A549 (cell line): ENCODE data around the gene IGFL4. TPM values are rescaled to one million over a fixed set of nuclear protein-coding genes. Genes with fewer than 3 reads are reported as not detected.
A peak's percentile ranks its signal among the peaks of the same experiment; 100 is the strongest.

Experiments used
- BHLHE40 ChIP-seq: IDR thresholded peaks from 2 replicates; pipeline ENCODE4 v1.6.1; 2012; ENCODE audit warnings: low read depth, low read length, inconsistent platforms
- CBX2 ChIP-seq: fragments of 200-600 bp; sonication (generic); IDR thresholded peaks from 2 replicates; pipeline ENCODE4 v1.6.1; 2016; ENCODE audit warnings: low read depth, mild to moderate bottlenecking, borderline replicate concordance
- CBX8 ChIP-seq: fragments of 200-600 bp; sonication (generic); IDR thresholded peaks from 2 replicates; pipeline ENCODE4 v1.6.1; 2016
- CHD2 ChIP-seq: fragments of 150-350 bp; IDR thresholded peaks from 2 replicates; pipeline ENCODE4 v1.6.1; 2014; ENCODE audit warnings: low read length; ENCODE audit not compliant: partially characterized antibody
- ESRRA ChIP-seq: fragments of 150-350 bp; IDR thresholded peaks from 2 replicates; pipeline ENCODE4 v1.6.1; 2014; ENCODE audit warnings: mild to moderate bottlenecking, low read length, borderline replicate concordance
- FOSL2 ChIP-seq, 2 experiments: fragments of 450-650 bp in 1 of 2; fragments of >200 bp in 1 of 2; sonication (Bioruptor Twin) in 1 of 2; formaldehyde crosslinking; IDR thresholded peaks; 2 replicates each; pipeline versions ENCODE4 v1.5.0 to v1.6.1; 2016 to 2020; ENCODE audit warnings: mild to moderate bottlenecking in 1 of 2, moderate library complexity in 1 of 2
- FOXS1 ChIP-seq: fragments of 250-450 bp; sonication (Bioruptor Pico); IDR thresholded peaks from 2 replicates; pipeline ENCODE4 v1.5.0; 2020; ENCODE audit warnings: mild to moderate bottlenecking, moderate library complexity
- HDAC2 ChIP-seq: fragments of 200-600 bp; sonication (generic); IDR thresholded peaks from 2 replicates; pipeline ENCODE4 v1.6.1; 2016
- HEYL ChIP-seq: fragments of 250-450 bp; sonication (Bioruptor Pico); IDR thresholded peaks from 2 replicates; pipeline ENCODE4 v1.8.0; 2021; ENCODE audit warnings: mild to moderate bottlenecking, moderate library complexity
- HOXA7 ChIP-seq: fragments of 250-450 bp; sonication (Bioruptor Pico); IDR thresholded peaks from 2 replicates; pipeline ENCODE4 v1.5.0; 2020; ENCODE audit warnings: mild to moderate bottlenecking, moderate library complexity
- HOXB13 ChIP-seq: fragments of 250-450 bp; sonication (Bioruptor Pico); IDR thresholded peaks from 2 replicates; pipeline ENCODE4 v1.5.0; 2020; ENCODE audit warnings: low read depth, mild to moderate bottlenecking, moderate library complexity
- HOXB5 ChIP-seq: fragments of 250-450 bp; sonication (Bioruptor Pico); IDR thresholded peaks from 2 replicates; pipeline ENCODE4 v1.5.0; 2020; ENCODE audit warnings: mild to moderate bottlenecking, moderate library complexity
- JUN ChIP-seq, 2 experiments: fragments of >200 bp; sonication (Bioruptor Twin); formaldehyde crosslinking; IDR thresholded peaks; 2 replicates in 1 of 2; 3 replicates in 1 of 2; pipeline ENCODE4 v1.6.1; 2016 to 2017
- JUNB ChIP-seq: fragments of >200 bp; sonication (Bioruptor Twin); formaldehyde crosslinking; IDR thresholded peaks from 2 replicates; pipeline ENCODE4 v1.6.1; 2016
- KDM5A ChIP-seq: fragments of 200-600 bp; sonication (generic); IDR thresholded peaks from 2 replicates; pipeline ENCODE4 v1.6.1; 2016; ENCODE audit warnings: antibody characterized with exemption, mild to moderate bottlenecking
- MAFK ChIP-seq: fragments of 450-650 bp; IDR thresholded peaks from 2 replicates; pipeline ENCODE4 v1.6.1; 2014; ENCODE audit not compliant: partially characterized antibody
- MYC ChIP-seq: IDR thresholded peaks from 2 replicates; pipeline ENCODE4 v1.6.1; 2012; ENCODE audit warnings: mild to moderate bottlenecking, inconsistent platforms, low read length, improper control_type of control experiment, borderline replicate concordance
- PHF8 ChIP-seq: fragments of 200-600 bp; sonication (generic); IDR thresholded peaks from 2 replicates; pipeline ENCODE4 v1.6.1; 2016; ENCODE audit warnings: low read depth, mild to moderate bottlenecking, antibody characterized with exemption, moderate library complexity, borderline replicate concordance
- POLR2AphosphoS2 ChIP-seq: conservative IDR thresholded peaks from 2 replicates; pipeline ENCODE4 v1.6.1; 2012; ENCODE audit warnings: low read length, improper control_type of control experiment, inconsistent platforms
- RAD21 ChIP-seq, 2 experiments: fragments of >200 bp in 1 of 2; sonication (Bioruptor Twin) in 1 of 2; formaldehyde crosslinking in 1 of 2; IDR thresholded peaks in 1 of 2; conservative IDR thresholded peaks in 1 of 2; 2 replicates in 1 of 2; 3 replicates in 1 of 2; pipeline ENCODE4 v1.6.1; 2012 to 2018; ENCODE audit warnings: inconsistent platforms in 1 of 2
- RARB ChIP-seq: fragments of 250-450 bp; sonication (Bioruptor Pico); IDR thresholded peaks from 2 replicates; pipeline ENCODE4 v1.8.0; 2021; ENCODE audit warnings: mild to moderate bottlenecking, moderate library complexity
- RFX5 ChIP-seq: fragments of 450-650 bp; IDR thresholded peaks from 2 replicates; pipeline ENCODE4 v1.7.1; 2014; ENCODE audit warnings: antibody characterized with exemption, mild to moderate bottlenecking, moderate library complexity
- SMC3 ChIP-seq: fragments of >200 bp; sonication (Bioruptor Twin); formaldehyde crosslinking; IDR thresholded peaks from 3 replicates; pipeline ENCODE4 v1.6.1; 2018; ENCODE audit warnings: inconsistent platforms
- SREBF2 ChIP-seq: fragments of 450-650 bp; IDR thresholded peaks from 2 replicates; pipeline ENCODE4 v1.6.1; 2014; ENCODE audit warnings: mild to moderate bottlenecking, moderate library complexity
- TFCP2L1 ChIP-seq: fragments of 250-450 bp; sonication (Bioruptor Pico); IDR thresholded peaks from 2 replicates; pipeline ENCODE4 v1.5.0; 2021; ENCODE audit warnings: mild to moderate bottlenecking
- ZFP36 ChIP-seq: fragments of 450-650 bp; IDR thresholded peaks from 2 replicates; pipeline ENCODE4 v1.6.1; 2014; ENCODE audit warnings: borderline replicate concordance; ENCODE audit not compliant: partially characterized antibody
- ZNF302 ChIP-seq: fragments of 250-450 bp; sonication (Bioruptor Pico); IDR thresholded peaks from 2 replicates; pipeline ENCODE4 v1.9.0; 2021; ENCODE audit warnings: inconsistent platforms, mild to moderate bottlenecking, moderate library complexity
- ZSCAN20 ChIP-seq: fragments of 250-450 bp; sonication (Bioruptor Pico); IDR thresholded peaks from 2 replicates; pipeline ENCODE4 v1.8.0; 2022; ENCODE audit warnings: mild to moderate bottlenecking, moderate library complexity
- polyA plus RNA-seq, 4 experiments: library from polyadenylated mRNA; depleted of rRNA in 3 of 4; stranded (reverse); fragments of >200 nt; fragmentation: RNase III in 1 of 4; extraction: RNeasy Plus Mini Kit Qiagen cat#74134 plus additional on column Dnase treatment in 1 of 4; gene quantifications; 2 replicates in 3 of 4; 3 replicates in 1 of 4; pipeline ENCODE4 v1.2.3, GENCODE V29; 2011 to 2017
- TF ChIP-seq, protein P1 (sequence below): fragments of 450-650 bp; IDR thresholded peaks from 2 replicates; pipeline ENCODE4 v1.6.1; 2014; ENCODE audit warnings: antibody characterized with exemption
- TF ChIP-seq, protein P2 (sequence below): IDR thresholded peaks from 2 replicates; pipeline ENCODE4 v1.6.1; 2012
- TF ChIP-seq, protein P3 (sequence below): fragments of 250-450 bp; sonication (Bioruptor Pico); IDR thresholded peaks from 2 replicates; pipeline ENCODE4 v1.5.0; 2021; ENCODE audit warnings: mild to moderate bottlenecking, moderate library complexity, borderline replicate concordance
- TF ChIP-seq, protein P4 (sequence below): fragments of >200 bp; sonication (Bioruptor Twin); formaldehyde crosslinking; IDR thresholded peaks from 3 replicates; pipeline ENCODE4 v1.5.1; 2016
- TF ChIP-seq, protein P5 (sequence below): fragments of >200 bp; sonication (Bioruptor Twin); formaldehyde crosslinking; IDR thresholded peaks from 2 replicates; pipeline ENCODE4 v1.6.1; 2016
- TF ChIP-seq, protein P6 (sequence below): fragments of 150-350 bp; IDR thresholded peaks from 2 replicates; pipeline ENCODE4 v1.6.1; 2014; ENCODE audit warnings: low read depth, mild to moderate bottlenecking, low read length
- TF ChIP-seq, protein P7 (sequence below): fragments of >200 bp; sonication (Bioruptor Twin); formaldehyde crosslinking; IDR thresholded peaks from 3 replicates; pipeline ENCODE4 v1.6.1; 2016

Gene IGFL4
- polyA plus RNA-seq, 2 of the 4 experiments (the other 2 are of a cell fraction) = 1.7 to 3.1 TPM

DNA sequence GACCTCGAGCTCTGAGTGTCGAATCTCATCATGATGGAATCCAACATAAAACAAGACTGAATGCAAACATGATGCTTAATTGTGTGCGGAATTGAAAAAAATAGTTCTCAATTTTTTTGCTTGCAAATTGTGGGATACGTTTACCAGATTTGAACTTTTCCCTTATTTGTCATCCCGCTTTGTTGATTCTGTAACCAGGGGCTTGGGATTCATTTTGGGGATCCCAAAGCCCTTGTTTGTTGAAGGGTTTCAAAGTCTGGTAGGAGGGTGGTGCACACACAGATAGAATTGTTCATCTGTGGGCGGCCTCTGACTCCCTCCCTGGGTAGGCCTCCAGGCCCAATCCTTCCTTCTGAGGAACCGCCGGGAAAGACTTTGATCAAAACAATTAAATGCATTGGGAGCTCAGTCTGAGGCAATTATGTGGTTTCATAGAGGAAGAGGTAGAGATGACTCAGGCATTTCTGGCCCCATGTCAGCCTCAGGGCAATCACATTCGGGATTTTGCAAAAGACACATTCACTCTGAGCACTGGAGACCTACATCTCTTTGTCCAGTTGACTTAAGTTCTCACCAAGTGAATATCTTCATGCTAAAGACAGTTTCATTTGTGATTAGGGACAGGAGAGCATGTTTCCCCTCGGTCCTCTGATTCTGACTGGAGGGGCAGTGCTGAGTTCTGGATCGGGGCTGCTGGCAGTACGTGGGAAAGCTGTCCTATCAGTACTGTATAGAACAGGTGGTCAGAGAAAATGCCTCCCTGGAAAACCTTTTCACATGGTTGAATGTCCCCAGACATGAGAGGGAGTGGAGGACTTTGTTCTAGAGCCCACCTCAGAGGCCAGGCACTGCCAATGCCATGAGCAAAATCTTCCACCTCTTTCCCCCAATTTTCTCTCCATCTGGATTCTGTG is 27.8 kb upstream of the IGFL4 start (continued):
- TF ChIP-seq TFCP2L1 (CRISPR knock-in tag) (no peak), RARB (CRISPR knock-in tag) (no peak), KDM5A (no peak), MAFK (peak; percentile 84), HDAC2 (no peak), JUN (IDR thresholded peaks at IDR 0.05) (peak; percentile 92 to 96), HEYL (CRISPR knock-in tag) (no peak), RFX5 (no peak), ZFP36 (no peak), PHF8 (no peak), SMC3 (peak; percentile 37; the same call in 1 of the 3 replicates), RAD21 (conservative IDR thresholded peaks at IDR 0.05 in 1 of 2, IDR thresholded peaks at IDR 0.05 in 1 of 2) (peak in 1 of 2 experiments; percentile 36; a peak in 1 of 5 replicates), POLR2AphosphoS2 (no peak), SREBF2 (no peak), HOXA7 (CRISPR knock-in tag) (no peak), BHLHE40 (no peak), HOXB13 (CRISPR knock-in tag) (no peak), FOXS1 (CRISPR knock-in tag) (no peak), ZSCAN20 (CRISPR knock-in tag) (no peak), ZNF302 (CRISPR knock-in tag) (no peak), JUNB (peak; percentile 95), CHD2 (no peak), HOXB5 (CRISPR knock-in tag) (no peak), CBX8 (no peak), CBX2 (no peak), FOSL2 (IDR thresholded peaks at IDR 0.05) (peak; percentile 87), FOSL2 (CRISPR knock-in tag; IDR thresholded peaks at IDR 0.05) (peak; percentile 62), ESRRA (no peak), MYC (no peak)
- TF ChIP-seq, protein P1, sequence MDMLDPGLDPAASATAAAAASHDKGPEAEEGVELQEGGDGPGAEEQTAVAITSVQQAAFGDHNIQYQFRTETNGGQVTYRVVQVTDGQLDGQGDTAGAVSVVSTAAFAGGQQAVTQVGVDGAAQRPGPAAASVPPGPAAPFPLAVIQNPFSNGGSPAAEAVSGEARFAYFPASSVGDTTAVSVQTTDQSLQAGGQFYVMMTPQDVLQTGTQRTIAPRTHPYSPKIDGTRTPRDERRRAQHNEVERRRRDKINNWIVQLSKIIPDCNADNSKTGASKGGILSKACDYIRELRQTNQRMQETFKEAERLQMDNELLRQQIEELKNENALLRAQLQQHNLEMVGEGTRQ = no peak
- TF ChIP-seq, protein P2, sequence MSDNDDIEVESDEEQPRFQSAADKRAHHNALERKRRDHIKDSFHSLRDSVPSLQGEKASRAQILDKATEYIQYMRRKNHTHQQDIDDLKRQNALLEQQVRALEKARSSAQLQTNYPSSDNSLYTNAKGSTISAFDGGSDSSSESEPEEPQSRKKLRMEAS = peak; percentile 12; the same call in 1 of the 2 replicates
- TF ChIP-seq, protein P3, sequence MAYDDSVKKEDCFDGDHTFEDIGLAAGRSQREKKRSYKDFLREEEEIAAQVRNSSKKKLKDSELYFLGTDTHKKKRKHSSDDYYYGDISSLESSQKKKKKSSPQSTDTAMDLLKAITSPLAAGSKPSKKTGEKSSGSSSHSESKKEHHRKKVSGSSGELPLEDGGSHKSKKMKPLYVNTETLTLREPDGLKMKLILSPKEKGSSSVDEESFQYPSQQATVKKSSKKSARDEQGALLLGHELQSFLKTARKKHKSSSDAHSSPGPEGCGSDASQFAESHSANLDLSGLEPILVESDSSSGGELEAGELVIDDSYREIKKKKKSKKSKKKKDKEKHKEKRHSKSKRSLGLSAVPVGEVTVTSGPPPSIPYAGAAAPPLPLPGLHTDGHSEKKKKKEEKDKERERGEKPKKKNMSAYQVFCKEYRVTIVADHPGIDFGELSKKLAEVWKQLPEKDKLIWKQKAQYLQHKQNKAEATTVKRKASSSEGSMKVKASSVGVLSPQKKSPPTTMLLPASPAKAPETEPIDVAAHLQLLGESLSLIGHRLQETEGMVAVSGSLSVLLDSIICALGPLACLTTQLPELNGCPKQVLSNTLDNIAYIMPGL = no peak
- TF ChIP-seq, protein P4, sequence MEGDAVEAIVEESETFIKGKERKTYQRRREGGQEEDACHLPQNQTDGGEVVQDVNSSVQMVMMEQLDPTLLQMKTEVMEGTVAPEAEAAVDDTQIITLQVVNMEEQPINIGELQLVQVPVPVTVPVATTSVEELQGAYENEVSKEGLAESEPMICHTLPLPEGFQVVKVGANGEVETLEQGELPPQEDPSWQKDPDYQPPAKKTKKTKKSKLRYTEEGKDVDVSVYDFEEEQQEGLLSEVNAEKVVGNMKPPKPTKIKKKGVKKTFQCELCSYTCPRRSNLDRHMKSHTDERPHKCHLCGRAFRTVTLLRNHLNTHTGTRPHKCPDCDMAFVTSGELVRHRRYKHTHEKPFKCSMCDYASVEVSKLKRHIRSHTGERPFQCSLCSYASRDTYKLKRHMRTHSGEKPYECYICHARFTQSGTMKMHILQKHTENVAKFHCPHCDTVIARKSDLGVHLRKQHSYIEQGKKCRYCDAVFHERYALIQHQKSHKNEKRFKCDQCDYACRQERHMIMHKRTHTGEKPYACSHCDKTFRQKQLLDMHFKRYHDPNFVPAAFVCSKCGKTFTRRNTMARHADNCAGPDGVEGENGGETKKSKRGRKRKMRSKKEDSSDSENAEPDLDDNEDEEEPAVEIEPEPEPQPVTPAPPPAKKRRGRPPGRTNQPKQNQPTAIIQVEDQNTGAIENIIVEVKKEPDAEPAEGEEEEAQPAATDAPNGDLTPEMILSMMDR = no peak
- TF ChIP-seq, protein P5, sequence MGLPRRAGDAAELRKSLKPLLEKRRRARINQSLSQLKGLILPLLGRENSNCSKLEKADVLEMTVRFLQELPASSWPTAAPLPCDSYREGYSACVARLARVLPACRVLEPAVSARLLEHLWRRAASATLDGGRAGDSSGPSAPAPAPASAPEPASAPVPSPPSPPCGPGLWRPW = peak; percentile 54; the same call in 1 of the 2 replicates
- TF ChIP-seq, protein P6, sequence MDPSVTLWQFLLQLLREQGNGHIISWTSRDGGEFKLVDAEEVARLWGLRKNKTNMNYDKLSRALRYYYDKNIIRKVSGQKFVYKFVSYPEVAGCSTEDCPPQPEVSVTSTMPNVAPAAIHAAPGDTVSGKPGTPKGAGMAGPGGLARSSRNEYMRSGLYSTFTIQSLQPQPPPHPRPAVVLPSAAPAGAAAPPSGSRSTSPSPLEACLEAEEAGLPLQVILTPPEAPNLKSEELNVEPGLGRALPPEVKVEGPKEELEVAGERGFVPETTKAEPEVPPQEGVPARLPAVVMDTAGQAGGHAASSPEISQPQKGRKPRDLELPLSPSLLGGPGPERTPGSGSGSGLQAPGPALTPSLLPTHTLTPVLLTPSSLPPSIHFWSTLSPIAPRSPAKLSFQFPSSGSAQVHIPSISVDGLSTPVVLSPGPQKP = no peak
- TF ChIP-seq, protein P7, sequence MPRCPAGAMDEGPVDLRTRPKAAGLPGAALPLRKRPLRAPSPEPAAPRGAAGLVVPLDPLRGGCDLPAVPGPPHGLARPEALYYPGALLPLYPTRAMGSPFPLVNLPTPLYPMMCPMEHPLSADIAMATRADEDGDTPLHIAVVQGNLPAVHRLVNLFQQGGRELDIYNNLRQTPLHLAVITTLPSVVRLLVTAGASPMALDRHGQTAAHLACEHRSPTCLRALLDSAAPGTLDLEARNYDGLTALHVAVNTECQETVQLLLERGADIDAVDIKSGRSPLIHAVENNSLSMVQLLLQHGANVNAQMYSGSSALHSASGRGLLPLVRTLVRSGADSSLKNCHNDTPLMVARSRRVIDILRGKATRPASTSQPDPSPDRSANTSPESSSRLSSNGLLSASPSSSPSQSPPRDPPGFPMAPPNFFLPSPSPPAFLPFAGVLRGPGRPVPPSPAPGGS = peak; percentile 79; the same call in 2 of the 3 replicates
